SW480 (cell line): ENCODE measurements around the gene SFXN5.
A peak's percentile ranks its signal among the peaks of the same experiment; 100 is the strongest.
"Not testable (repeated sequence)": the region's sequence is repeated elsewhere in the genome, so short reads cannot be mapped to it uniquely, and the experiment has no call there.

Experiments used
- DNase-seq: peaks from one replicate; pipeline ENCODE4 v3.0.0-alpha.2; 2016; ENCODE audit warnings: low spot score

Gene SFXN5

DNA sequence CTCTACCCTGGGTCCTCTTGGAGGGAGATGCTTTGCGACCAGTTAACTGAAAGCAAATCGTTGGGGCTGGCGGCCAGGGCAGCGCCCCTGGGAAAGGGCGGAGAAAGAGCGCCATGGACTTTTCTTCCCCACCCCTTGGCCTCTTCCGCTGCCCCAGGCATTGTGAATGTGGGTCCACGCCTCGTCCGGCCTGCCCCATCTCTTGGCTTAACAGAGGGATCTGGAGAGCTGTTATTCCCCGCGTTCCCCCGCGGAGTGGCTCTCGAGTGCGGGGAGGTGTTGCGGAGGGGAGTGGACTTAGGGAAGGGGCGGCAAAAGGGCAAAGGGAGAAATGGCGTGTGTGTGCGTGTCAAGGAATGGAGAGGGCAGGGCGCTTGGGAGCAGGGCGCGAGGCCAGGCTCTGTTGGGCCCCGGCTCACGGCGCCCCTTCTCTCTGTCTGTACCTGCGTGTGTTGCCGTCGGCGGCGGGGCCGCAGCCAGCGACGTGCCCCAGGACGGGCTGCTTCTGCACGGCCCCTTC is 147.6 kb downstream of the SFXN5 start:
- DNase-seq: no peak

DNA sequence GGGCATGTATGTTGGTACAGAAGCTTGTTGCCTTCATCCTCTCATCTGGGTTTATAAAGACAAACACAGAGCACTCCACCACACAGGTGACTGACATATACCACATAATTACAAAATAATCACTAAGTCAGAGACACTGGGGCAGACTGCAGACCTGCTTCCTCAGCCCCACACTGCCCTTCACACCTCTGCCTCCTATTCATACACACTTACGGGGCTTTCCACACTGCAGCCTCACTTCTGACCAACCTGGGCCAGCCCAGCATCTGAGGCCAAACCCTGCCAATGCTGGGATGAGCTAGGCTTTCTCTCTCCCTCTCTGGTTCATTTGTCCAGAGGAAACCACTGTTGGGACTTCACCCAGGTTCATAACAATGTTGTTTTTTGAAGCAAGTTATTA is 149.7 kb downstream of the SFXN5 start:
- no peak for DNase-seq

DNA sequence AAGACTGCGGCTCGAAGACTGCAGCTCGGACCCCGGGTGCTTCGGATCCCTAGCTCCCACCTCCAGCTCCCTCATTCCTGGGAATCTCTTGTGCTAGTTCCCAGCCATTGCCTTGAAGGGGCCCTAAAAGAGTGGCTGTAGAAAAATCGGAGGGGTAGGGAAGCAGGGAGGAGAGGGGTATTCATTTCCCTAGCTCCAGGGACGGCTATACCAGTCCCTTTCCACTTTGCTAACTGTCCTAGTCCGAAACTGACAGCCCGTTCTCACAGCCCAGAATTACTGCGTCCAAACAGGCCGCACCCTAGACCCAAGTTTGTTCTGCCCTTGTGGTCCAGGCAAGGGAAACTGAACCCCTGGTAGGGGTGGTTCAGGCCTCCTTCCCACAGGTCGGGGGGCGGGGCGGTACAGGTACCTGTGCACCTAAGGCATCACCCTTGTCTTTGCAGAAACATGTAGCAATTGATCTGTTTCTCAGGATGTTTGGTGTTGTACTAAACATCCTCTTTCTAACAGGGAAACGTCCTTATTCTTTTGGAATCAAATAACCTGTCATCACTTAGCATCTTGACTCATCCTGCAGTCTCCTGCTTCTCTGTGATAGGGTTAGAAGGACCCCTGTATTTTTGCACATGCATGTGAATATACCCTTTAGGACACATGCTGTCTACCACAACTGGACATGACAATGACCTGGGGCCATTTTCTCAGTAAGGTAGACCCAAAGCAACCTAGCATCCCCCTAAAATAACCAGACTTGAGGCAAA is 150.2 kb downstream of the SFXN5 start:
- DNase-seq: no peak

DNA sequence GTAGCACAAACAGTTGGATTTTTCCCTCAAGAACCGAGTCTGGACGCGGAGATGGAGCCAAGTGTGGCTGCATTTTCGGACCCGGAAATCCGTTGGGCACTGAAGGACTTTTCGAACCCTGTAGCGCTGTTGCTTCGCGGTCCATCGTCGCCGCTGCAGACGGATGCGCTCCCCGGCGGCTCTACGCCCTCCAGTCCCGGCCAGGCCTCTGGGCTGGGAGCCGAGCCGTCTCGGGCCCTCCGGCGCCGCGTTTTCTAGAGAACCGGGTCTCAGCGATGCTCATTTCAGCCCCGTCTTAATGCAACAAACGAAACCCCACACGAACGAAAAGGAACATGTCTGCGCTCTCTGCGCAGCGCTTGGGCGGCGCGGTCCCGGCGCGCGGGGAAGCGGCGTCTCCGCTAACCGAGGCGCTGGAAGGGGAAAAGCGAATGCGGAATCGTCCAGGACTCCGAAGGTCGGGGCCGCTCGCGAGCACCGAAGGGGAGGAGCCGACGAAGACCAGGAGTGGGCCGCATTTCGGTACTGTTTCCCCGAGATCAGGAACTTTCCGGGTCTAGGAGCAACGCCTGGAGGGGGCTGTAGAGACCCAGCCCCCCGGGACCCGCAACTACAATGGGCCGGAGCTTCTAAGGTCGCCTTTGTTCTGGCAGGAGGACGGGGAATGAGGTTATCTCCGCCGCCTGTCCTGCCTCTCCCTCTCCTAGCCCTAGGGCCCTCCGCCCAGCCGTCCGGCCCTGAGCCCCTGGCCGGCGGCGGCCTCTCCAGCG is 151.0 kb downstream of the SFXN5 start:
- no peak for DNase-seq

DNA sequence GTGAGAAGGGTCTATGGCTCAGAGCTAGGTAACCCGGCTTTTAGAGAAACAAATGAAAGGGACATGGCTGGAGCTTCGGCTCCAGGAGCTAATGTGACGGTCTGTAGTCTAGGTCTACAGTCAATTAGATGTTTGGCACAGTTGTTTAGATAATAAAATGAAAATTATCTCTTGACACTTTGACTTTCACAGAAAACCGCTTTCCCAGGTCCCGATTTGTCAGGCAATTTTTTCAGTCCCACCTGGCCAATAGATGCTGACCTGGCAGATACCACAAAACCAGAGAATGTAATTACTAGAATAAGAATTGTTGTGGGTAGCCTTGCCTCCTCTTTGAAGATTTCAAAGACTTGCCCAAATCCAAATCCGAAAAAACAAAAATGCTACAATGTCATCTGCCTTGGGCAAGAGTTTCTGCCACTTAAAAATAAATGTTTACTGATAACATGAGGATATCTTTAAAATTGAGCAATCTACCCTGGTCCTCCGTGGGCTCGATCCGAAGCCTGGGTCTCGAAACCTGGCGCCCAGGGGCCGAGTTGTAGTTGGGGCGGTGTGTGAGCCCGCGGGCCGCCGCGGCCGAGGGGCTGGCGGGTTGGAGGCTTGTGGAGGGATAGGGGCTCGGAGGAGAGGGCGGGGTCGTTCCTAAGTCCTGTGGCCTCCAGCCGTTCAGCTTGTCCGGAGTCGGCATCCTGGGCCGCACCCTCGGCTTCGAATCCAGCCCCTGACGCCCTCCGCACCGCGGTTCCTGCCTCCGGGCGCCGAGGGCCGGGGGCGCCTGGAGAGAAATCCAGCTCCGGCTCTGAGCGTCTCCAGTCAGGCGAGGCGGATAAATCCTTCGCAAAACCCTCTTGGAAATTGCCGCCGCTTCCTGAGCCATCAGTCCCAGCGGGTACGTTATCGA is 151.8 kb downstream of the SFXN5 start:
- DNase-seq: peak; percentile 9

DNA sequence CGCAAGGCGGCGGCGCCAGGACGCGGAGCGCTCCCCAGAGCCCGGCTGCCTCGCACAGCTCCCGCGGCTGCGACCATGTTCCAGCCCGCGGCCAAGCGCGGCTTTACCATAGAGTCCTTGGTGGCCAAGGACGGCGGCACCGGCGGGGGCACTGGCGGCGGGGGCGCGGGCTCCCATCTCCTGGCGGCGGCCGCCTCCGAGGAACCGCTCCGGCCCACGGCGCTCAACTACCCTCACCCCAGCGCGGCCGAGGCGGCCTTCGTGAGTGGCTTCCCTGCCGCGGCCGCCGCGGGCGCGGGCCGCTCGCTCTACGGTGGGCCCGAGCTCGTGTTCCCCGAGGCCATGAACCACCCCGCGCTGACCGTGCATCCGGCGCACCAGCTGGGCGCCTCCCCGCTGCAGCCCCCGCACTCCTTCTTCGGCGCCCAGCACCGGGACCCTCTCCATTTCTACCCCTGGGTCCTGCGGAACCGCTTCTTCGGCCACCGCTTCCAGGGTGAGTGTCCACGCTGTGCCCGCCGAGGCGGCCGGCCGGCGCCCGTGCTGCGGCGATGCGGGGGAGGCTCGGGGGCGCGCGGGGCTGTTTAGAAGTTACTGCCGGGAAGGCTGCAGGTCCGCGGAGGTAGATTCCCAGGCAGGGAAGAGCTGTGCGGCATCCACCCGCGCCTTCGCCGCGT is 153.5 kb downstream of the SFXN5 start:
- peak; percentile 37 for DNase-seq

DNA sequence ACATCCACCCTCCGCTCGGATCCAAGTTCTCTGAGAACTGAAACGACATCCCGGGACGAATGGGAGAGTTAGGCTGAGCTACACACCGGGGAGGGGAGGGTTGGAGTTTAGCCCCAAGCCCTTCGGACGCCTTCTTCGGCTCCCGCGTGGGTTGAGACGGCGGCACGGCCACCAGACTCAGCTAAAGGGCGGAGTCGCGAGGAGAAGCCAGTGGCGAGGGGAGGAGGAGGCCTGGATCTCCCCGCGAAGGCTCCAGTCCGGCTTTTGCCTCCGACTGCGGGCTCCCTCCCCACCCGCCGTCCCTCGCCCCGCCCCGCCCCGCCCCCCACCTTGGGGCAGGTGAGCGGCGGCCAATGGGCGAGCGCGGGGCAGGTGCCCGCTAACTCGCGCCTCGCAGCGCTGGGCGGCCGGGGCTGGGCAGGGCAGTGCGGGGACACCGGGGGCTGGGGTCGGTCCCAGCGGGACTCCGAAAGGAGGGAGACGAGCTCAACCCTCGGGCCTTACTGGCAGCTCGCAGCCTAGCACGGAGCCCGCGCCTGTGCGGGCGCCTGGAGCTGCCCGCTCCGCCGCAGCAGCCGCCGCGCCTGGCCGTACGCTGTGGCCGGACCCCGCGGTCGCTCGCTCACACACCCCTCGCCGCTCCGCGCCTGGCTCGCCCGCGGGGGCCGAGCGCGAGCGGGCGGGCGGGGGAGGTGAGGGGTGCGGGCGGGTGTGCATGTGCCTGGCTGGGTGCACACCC is 154.2 kb downstream of the SFXN5 start, which contains the start of gene EMX1:
Gene EMX1 (plus strand): TSS at position 382 of the 739 bp plus-strand sequence. CDS start 334 bp downstream, at position 716.
- DNase-seq: peak; percentile 90

- peak; percentile 23 for DNase-seq
These were observed 154.8 kb downstream of the SFXN5 start for GRCh38 chr2:72916743-72917137.

DNA sequence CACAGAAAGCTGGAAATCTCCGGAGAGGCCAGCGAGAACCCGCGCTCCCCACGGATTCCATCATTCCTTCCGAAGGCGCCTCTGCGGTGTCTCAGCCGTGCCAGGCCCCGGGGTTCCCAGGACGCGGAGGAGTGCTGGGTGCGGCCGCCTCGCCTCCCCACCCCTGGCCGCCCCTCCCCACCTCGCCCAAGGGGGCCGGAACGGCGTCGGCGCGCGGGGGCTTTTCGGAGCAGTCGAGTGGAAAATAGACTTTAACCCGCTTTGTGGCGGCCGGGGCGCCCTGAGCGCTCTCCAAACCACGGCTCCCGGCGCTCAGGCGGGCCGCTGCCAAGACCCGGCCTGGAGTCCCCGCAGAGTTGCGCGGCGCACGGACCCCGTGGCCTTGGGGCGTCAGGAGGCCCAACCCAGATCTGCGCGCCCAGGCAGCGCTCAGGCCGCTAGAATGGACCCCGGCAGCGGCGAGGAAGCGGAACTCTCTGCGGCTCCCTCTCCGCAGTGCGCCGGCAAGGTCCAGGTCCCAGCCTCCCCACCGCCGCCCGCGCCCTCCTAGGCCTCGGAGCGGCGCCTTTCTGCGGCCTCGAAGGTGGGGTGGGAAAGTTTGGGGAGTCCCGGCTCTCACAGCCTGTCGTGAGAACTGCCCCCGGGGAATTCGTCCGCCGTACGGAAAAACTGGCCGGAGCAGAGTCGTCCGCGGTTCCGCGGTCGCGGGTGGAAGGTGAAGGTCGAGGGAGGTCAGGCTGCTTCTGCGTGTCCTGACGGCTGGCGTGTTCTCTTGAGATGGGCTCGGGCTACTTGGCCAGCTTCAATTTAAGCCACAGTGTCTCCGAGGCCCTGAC is 155.4 kb downstream of the SFXN5 start:
- DNase-seq: peak; percentile 76

DNA sequence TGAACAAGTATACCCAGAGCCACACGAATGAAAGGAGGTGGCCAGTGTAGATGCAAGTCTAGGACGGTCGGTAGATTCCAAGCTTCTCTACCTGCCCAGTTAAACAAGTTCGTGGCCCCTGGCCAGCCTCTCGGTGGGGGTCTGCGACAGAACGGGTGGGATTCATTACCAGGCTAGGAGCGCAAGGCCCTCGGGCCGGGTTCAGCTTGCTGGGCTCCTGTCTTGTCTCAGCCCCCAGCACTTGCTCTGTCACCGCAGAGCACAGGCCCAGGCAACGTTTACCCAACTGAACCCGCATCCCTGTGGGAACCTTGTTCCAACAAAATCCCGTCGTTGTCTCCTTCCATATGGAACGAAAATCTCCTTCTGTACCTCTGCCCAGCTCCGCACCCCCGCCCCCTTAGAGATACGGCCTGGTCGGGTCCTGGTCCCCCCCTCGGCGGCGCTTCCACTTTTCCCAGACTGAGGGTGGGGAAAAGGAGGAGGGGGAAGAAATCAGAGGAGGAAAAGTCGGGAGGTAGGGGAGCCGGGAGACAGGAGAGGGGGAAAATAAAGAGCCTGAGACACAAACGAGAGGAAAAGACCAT is 156.1 kb downstream of the SFXN5 start:
- no peak for DNase-seq

DNA sequence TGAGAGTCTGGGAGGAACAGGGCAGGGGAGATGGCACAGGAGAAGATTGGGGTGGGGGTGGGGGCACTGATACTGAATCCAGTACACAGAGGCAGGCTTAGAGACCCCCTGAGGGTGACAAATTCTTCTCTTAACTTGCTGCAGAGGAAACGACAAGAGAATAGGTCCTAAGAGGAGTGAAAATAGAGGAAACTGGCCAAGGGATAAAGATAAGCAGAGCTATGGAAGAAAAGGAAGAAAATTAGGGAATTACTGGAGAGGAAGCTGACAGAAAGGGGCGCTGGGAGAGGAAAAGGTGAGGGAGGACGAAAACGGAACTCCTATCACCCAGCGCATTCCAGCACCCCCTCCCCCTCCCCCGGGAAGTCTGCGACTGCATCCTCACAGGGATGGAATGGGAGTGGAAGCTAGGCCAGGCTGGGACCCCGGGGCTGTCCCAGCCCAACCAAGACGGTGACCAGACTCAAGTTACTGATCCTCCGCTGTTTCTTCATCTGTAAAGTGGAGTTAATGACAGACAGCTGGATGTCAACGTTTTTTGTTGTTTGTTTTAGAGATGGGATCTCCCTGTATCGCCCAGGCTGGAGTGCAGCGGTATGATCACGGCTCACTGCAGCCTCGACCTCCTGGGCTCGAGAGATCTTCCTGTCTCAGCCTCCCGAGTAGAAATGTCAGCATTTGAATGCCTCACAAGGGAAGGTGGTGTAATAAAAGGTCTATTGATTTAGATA is 156.8 kb downstream of the SFXN5 start:
- DNase-seq: no peak

DNA sequence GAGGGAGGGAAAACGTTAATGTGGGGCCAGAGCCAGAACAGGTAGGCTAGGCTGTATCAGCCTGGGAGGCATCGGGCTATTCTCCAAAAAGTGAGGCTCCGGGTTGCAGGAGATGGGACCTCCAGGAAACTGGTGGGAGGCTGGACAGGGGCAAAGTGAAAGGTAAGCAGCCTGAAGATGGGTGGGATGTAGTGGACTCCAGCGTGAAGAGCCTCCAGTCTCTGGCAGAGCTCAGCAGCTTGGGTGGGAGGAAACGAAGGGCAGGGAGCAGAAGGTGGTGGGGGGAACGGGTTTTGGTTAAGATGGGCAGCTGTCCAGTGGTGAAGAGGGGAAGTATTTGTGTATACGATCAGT is 157.3 kb downstream of the SFXN5 start:
- no peak for DNase-seq

DNA sequence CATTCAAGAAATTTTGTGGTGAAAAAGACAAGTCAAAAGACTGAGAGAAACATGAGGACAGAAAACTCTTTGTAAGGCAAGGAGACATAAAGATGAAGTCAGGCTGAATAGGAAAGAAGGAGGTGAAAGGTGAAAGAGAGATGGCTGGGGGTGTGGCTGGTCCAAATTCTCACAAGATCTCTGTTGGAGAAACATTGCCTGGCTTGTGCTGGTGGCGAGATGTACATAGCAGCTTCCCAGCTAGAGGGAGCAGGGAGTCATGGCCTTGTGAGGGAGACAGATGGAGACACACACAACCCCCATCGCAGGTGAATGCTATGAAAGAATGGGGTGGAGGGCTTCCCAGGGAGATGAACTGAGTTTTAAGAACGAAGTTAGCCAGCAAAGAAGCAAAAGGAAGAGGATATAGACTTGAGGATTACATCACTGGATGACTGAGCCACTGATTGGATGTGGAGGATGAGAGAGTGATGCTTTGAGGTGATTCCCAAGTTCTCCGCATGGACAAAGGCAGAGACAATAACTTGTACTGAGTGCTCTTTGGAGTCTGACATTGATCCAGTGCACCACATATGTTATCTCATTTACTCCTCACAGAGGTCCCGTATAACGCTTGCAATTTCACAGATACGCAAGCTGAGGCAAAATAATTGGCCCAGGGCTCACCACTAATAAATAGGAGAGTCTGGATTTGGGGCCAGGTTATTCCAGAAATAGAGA is 157.9 kb downstream of the SFXN5 start:
- DNase-seq: peak; percentile 34

DNA sequence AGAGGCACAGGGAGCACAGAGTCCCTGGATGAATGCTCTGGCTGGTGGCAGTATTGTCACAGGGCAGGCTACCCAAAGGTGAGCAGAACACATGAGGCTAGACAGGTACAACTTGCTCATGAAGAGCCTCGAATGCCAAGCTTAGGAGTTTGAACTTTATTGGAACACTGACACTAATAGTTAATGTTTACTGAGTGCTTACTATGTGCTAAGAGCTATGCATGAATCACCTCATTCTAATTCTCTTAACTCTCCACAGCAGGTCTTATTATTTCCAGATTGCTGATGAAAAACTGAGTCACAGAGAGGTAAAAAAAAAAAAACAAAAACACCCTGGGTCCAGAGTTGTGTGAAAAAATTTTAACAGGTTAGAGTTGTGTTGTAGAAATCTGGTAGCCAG is 160.3 kb downstream of the SFXN5 start:
- no peak for DNase-seq

DNA sequence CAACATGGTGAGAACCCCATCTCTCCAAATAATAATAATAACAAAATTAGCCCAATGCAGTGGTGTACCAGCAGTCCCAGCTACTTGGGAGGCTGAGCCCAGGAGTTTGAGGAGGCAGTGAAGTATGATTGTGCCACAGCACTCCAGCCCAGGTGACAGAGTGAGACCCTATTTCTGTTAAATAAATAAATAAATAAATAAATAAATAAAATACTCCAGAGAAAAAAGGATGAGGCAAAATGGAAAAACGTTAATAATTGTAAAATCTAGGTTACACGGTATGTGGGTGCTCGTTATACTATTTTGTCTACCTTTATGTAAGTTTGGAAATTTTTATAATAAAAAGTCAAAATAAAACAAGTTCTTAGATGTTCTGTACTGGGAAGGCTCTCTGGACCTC is 162.8 kb downstream of the SFXN5 start:
- no peak for DNase-seq

DNA sequence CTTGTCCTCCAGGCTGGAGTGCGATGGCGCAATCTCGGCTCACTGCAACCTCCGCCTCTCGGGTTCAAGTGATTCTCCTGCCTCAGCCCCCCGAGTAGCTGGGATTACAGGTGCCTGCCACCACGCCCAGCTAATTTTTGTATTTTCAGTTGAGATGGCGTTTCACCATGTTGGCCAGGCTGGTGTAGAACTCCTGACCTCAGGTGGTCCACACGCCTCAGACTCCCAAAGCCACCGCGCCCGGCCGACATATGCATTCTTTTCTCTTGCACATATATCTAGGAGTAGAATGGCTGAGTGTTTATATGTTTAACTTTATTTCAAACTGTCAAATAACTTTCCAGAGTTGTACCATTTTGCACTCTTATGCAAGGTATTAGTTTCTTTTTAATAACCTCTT is 164.1 kb downstream of the SFXN5 start:
- DNase-seq: not testable (repeated sequence)

GRCh38 chr2:72901426-72901825 is 170.1 kb downstream of the SFXN5 start:
- DNase-seq: no peak

DNA sequence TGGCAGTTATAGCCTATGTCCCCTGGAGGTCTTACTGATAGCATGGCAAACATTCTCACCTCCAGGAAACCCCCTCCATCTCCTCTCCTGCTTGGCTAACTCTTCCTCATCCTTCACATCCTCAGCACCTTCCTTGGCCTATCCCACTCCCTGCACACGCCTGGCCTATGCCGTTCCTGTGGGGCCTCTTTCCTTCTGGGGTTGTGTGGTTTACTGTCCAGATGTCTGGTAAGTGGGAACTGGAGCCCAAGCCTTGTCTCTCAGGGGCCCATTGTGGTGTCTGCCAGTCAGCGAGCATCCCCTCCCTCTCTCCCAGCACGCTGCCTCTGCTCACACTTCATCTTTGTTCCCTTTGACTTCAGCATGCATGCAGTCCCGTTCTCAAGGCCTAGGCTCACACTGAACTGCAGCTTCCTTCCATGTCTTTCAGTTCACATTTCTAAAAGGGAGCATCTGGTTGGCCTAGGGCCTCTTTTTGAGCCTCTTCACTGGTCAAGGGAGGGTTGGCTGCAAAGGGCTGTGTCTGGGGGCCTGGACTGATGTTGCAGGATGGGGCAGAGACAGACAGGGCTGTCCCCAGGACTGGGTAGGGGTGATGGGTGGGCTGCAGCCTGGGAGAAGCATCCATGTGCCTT is 171.2 kb downstream of the SFXN5 start:
- no peak for DNase-seq
